ENCODE results near the gene NCAM2.

Gene NCAM2

DNA sequence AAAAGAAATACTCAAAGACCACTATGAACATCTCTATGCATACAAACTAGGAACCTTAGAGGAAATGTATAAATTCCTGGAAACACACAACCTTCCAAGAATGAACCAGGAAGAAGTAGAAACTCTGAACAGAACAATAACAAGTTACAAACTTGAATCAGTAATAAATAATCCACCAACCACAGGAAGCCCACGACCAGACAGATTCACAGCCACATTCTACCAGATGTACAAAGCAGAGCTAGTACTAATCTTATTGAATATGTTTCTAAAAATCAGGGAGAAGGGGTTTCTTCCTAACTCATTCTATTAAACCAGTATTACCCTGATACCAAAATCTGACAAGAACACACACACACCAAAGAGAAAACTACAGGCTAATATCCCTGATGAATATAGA lies 263.8 kb downstream of the NCAM2 start:
- Mint-ChIP-seq H3K27ac (no peak overlapping the region), H3K4me3 (no peak overlapping the region), H3K27me3 (ENCODE audit: low read depth) (no peaks in the 10 kb centered on the region), H3K36me3 (ENCODE audit: low read depth) (no peaks in the 10 kb centered on the region), H3K9me3 (no peaks in the 10 kb centered on the region), H3K4me1 (ENCODE audit: low read depth) (no peaks in the 10 kb centered on the region)
- no peak for DNase-seq (ENCODE audit: low spot score)

DNA sequence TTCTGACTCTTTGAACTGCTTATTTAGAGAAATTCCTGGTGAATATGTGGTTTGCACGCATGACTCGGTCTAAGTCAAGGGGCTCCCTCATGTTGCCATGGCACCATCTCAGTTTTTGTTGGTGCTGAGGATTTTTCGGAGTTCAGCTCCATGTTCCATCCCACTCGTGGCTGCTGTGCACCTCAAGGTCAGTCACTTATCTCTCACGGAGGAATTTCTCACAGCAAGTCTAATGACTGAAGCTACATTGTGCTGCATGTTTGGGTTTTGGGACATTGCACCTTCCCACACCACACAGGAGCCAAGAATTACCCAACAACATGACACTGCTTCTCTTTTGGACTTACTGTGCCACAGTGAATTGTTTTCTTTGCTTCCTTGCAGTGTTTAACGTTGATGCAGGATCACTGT lies 269.9 kb downstream of the NCAM2 start:
- Mint-ChIP-seq H3K4me3 (no peak overlapping the region), H3K27me3 (ENCODE audit: low read depth) (no peaks in the 10 kb centered on the region), H3K27ac (no peak overlapping the region), H3K36me3 (ENCODE audit: low read depth) (no peaks in the 10 kb centered on the region), H3K4me1 (ENCODE audit: low read depth) (no peaks in the 10 kb centered on the region), H3K9me3 (peaks cover 3% of the 10 kb centered on the region)
- DNase-seq (ENCODE audit: low spot score), result no peak

DNA sequence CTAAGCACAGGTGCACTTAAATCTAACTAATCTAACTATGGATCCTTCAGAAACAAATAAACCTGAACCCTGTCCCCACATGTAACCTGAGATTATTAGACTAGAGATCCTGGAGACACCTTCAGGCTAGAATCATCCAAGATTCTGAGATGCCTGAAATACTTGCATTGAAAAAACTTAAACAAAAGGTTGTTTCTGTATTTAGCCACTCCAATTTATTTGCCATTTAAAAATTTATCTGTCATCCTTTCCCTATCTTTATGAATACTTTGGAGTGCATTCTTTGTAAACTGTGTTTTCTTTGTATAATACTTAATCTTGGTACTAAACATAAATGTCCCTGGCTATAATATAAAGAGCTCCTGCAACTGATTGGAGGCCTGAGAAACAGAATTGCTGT lies 270.7 kb downstream of the NCAM2 start:
- no peaks in the 10 kb centered on the region for H3K36me3 Mint-ChIP-seq (ENCODE audit: low read depth)
- H3K27me3 Mint-ChIP-seq (ENCODE audit: low read depth), result no peaks in the 10 kb centered on the region
- no peak for DNase-seq (ENCODE audit: low spot score)
- H3K4me3 Mint-ChIP-seq, result no peak overlapping the region
- H3K9me3 Mint-ChIP-seq, result peaks cover 3% of the 10 kb centered on the region
- no peak overlapping the region for H3K27ac Mint-ChIP-seq
- no peaks in the 10 kb centered on the region for H3K4me1 Mint-ChIP-seq (ENCODE audit: low read depth)

DNA sequence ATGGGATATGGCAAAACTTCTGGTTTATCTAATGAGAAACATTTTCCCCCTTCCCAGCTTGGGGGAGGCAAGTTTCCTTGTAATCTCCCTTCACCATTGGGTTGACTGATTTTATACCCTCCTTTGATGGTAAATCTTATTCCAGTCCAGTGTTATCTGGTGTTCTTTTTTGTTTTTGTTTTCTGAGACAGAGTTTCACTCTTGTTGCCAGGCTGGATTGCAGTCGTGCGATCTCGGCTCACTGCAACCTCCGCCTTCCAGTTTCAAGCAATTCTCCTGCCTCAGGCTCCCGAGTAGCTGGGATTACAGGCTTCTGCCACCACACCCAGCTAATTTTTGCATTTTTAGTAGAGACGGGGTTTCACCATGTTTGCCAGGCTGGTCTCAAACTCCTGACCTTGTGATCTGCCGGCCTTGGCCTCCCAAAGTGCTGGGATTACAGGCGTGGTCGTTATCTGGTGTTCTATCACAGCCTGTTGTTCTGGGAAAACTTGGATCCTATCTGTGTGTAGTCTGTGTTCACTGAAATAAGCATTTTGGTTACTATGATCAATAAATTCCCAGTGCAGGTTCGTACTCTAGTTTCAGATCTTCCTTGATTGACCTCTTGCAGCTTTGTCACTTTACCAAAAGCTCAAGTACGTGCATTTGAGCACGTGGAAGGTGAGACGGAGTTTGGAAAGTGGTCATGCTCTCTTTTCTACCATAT lies 281.1 kb downstream of the NCAM2 start:
- no peak overlapping the region for H3K4me3 Mint-ChIP-seq
- no peak for DNase-seq (ENCODE audit: low spot score)
- no peaks in the 10 kb centered on the region for H3K36me3 Mint-ChIP-seq (ENCODE audit: low read depth)
- no peak overlapping the region for H3K27ac Mint-ChIP-seq
- H3K27me3 Mint-ChIP-seq (ENCODE audit: low read depth), result no peaks in the 10 kb centered on the region
- no peaks in the 10 kb centered on the region for H3K4me1 Mint-ChIP-seq (ENCODE audit: low read depth)
- no peaks in the 10 kb centered on the region for H3K9me3 Mint-ChIP-seq

DNA sequence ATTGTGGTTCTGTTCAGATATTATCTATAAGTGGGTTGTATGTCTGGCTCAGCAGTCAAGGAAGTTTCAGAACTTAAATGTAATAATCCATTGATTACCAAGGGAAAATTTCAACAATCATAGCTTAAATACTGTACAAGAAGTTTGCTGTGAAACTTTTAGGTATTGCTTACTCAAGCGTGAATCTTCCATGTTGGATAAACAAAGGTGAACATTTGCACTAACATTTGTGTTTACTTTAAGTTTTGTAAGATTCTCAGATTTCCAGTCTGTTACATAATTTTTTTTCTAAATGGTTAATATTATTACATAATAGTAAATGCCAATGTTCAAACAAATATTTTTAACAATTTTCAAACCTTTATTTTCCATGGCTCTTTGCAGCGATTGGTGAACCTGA lies 285.6 kb downstream of the NCAM2 start:
- no peak overlapping the region for H3K27ac Mint-ChIP-seq
- no peak overlapping the region for H3K4me3 Mint-ChIP-seq
- peaks cover 5% of the 10 kb centered on the region for H3K9me3 Mint-ChIP-seq
- no peaks in the 10 kb centered on the region for H3K4me1 Mint-ChIP-seq (ENCODE audit: low read depth)
- no peaks in the 10 kb centered on the region for H3K36me3 Mint-ChIP-seq (ENCODE audit: low read depth)
- DNase-seq (ENCODE audit: low spot score), result no peak
- no peaks in the 10 kb centered on the region for H3K27me3 Mint-ChIP-seq (ENCODE audit: low read depth)

DNA sequence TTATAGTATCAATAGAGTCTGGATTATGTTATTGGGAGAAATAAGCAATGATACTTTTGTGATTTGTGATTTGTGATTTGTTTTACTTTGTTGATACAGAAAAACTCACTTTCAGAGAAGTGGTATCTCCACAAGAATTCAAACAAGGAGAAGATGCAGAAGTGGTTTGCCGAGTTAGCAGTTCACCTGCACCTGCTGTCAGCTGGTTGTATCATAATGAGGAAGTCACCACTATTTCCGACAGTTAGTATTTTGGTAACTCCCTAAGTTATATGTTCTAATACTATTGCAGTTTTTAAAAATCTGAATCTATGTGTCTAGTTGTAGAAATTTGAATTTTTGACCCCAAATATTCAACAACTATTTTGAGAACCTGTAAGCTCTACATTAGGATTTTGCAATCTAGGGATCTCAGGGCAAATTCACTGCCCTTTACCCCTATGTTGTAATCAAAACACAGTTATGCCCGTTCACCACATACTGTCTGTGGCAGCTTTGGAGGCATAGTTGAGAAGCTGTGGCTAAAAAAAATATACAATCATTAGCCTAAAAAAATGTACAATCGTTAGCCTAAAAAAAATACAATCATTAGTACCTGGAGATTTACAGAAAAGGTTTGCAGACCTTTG lies 288.1 kb downstream of the NCAM2 start:
- H3K27me3 Mint-ChIP-seq (ENCODE audit: low read depth), result no peaks in the 10 kb centered on the region
- H3K9me3 Mint-ChIP-seq, result peaks cover 5% of the 10 kb centered on the region
- no peaks in the 10 kb centered on the region for H3K4me1 Mint-ChIP-seq (ENCODE audit: low read depth)
- no peak overlapping the region for H3K4me3 Mint-ChIP-seq
- no peak overlapping the region for H3K27ac Mint-ChIP-seq
- no peaks in the 10 kb centered on the region for H3K36me3 Mint-ChIP-seq (ENCODE audit: low read depth)
- no peak for DNase-seq (ENCODE audit: low spot score)

DNA sequence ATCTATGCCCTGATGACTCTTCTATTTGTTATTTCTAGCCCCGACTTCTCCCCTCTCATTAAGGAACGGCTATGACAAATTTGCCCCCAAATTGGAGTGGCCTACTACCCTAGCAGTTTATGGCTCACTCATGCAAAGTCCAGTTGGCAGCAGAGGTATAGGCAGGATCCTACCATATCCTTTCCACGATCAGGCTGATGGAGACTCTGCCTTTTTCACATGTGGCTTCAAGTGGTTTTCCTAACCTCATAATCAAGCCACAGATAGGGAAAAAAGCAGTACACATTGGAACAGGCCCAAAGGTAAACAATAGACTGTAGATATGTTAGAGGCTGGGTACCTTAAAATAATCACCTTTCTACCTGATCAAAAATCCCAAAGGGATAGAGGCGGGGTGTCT lies 292.5 kb downstream of the NCAM2 start:
- Mint-ChIP-seq H3K9me3 (peaks cover 9% of the 10 kb centered on the region), H3K27me3 (ENCODE audit: low read depth) (no peaks in the 10 kb centered on the region), H3K36me3 (ENCODE audit: low read depth) (no peaks in the 10 kb centered on the region), H3K4me3 (no peak overlapping the region), H3K4me1 (ENCODE audit: low read depth) (no peaks in the 10 kb centered on the region), H3K27ac (no peak overlapping the region)
- no peak for DNase-seq (ENCODE audit: low spot score)

DNA sequence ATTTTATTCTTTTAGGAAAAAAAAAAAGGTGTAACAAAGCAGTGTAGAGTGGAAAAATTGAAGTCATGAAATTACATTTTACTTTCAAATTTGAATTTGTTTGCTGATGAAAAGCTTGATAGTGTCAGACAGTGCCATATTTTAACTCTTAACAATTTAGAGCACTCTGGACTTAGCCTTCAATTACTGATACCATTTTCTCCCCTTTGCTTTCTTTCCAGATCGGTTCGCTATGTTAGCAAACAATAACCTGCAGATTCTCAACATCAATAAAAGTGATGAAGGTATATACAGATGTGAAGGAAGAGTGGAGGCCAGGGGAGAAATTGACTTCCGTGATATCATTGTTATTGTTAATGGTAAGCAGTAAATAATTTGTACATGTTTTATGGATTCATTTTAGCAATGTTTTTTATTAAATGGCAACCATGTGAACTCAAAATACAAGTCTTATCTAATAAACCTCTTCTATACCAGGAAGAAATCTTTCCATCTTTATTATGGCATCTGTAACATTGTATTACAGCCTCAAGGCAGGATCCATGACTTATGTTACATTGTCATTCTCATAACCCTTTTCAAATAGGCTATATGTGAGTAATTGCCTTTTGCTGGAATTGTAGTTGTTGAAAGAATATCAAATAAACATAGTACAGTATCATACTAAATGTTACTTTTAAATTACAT lies 293.8 kb downstream of the NCAM2 start:
- Mint-ChIP-seq H3K27ac (no peak overlapping the region), H3K27me3 (ENCODE audit: low read depth) (no peaks in the 10 kb centered on the region), H3K4me3 (no peak overlapping the region), H3K9me3 (peaks cover 7% of the 10 kb centered on the region), H3K4me1 (ENCODE audit: low read depth) (no peaks in the 10 kb centered on the region), H3K36me3 (ENCODE audit: low read depth) (no peaks in the 10 kb centered on the region)
- no peak for DNase-seq (ENCODE audit: low spot score)

DNA sequence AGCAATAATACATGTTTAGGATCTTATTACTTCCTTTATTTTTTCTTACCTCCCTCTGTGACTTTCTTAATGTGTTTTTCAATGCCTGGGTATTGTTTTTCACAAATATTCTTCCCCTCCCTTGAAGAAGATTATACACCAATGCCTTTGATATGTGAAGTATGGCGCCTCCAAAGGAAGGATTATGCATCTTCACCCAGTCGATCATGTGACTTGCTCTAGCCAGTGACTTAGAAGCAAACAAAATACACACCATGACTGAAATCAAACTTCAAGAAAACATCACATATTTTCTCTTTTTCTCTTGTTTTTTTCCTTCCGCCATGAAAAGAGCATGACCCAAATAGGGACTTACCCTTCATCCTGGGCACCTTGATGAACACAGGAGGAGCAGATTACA lies 297.1 kb downstream of the NCAM2 start:
- no peak for DNase-seq (ENCODE audit: low spot score)
- H3K9me3 Mint-ChIP-seq, result peaks cover 7% of the 10 kb centered on the region
- H3K4me3 Mint-ChIP-seq, result no peak overlapping the region
- no peaks in the 10 kb centered on the region for H3K4me1 Mint-ChIP-seq (ENCODE audit: low read depth)
- H3K27ac Mint-ChIP-seq, result no peak overlapping the region
- H3K27me3 Mint-ChIP-seq (ENCODE audit: low read depth), result no peaks in the 10 kb centered on the region
- no peaks in the 10 kb centered on the region for H3K36me3 Mint-ChIP-seq (ENCODE audit: low read depth)

DNA sequence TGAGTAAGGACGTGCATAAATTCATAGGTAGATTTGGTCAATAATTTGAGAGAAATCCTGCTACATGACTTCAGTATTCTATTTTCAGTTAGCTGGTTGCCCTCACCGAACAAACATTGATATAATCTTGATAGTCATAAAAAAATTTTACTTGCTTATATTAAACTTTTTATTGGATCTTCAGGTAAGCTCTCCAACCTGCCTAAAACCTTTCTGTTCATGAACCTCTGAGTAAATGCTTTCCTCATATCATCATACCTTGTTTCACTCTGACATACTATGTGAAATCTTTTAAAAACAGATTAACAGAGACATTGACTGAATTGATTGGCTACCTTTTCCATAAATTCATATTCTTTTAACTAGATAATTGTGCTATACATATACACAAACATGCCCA lies 299.0 kb downstream of the NCAM2 start:
- Mint-ChIP-seq H3K4me3 (no peak overlapping the region), H3K27ac (no peak overlapping the region), H3K36me3 (ENCODE audit: low read depth) (no peaks in the 10 kb centered on the region), H3K4me1 (ENCODE audit: low read depth) (no peaks in the 10 kb centered on the region), H3K9me3 (peaks cover 8% of the 10 kb centered on the region), H3K27me3 (ENCODE audit: low read depth) (no peaks in the 10 kb centered on the region)
- DNase-seq (ENCODE audit: low spot score), result no peak

DNA sequence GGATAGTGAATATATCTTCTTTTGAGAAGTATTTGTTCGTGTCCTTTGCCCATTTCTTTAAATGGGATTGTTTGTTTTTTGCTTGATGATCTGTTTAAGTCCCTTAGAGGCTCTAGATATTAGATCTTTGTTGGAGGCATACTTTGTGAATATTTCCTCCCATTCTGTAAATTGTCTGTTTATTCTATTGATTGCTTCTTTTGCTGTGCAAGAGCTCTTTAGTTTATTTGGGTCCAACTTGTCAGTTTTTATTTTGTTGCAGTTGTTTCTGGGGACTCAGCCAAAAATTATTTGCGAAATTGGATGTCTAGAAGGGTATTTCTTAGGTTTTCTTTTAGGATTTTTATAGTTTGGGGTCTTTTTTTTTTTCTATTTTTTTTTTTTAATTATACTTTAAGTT lies 302.8 kb downstream of the NCAM2 start:
- no peak for DNase-seq (ENCODE audit: low spot score)
- Mint-ChIP-seq H3K27me3 (ENCODE audit: low read depth) (no peaks in the 10 kb centered on the region), H3K4me3 (no peak overlapping the region), H3K4me1 (ENCODE audit: low read depth) (no peaks in the 10 kb centered on the region), H3K36me3 (ENCODE audit: low read depth) (no peaks in the 10 kb centered on the region), H3K9me3 (peaks cover 10% of the 10 kb centered on the region), H3K27ac (no peak overlapping the region)

DNA sequence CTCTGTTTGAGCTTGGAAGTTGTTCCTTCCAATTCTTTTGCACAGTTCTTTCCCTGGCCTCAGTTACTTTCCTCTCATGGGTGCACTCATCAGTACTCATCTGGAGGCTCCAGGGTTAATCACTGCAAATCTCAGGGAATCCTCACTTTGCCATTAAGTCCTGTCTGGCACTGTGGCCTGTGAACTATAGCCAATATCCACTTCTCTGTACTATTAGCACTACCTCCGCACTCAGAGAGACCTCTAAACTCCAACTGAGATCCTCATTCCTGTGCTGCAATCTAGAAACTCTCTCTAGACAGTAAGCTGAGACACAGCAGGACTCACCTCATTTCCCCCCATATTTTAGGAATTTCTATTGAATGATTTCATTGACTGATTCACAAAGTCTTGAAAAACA lies 311.3 kb downstream of the NCAM2 start:
- DNase-seq (ENCODE audit: low spot score), result no peak
- H3K9me3 Mint-ChIP-seq, result no peaks in the 10 kb centered on the region
- H3K4me1 Mint-ChIP-seq (ENCODE audit: low read depth), result no peaks in the 10 kb centered on the region
- no peaks in the 10 kb centered on the region for H3K27me3 Mint-ChIP-seq (ENCODE audit: low read depth)
- no peaks in the 10 kb centered on the region for H3K36me3 Mint-ChIP-seq (ENCODE audit: low read depth)
- no peak overlapping the region for H3K27ac Mint-ChIP-seq
- no peak overlapping the region for H3K4me3 Mint-ChIP-seq

DNA sequence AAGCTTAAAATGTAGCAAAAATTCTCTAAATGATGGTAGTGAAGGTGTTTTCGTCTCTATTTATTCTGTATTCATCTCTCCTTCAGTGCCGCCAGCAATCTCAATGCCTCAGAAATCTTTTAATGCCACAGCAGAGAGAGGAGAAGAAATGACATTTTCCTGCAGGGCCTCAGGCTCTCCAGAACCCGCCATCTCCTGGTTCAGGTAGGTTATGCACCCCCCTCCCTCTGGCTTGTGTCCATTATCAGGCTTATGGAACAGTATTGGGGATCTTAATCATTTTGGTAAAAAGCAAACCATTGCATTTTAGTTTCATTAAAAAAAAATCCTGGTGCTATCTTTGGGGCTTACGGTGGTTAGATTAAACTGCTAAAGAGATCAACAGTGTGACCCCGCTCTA lies 326.1 kb downstream of the NCAM2 start:
- H3K9me3 Mint-ChIP-seq, result peaks cover 9% of the 10 kb centered on the region
- no peaks in the 10 kb centered on the region for H3K27me3 Mint-ChIP-seq (ENCODE audit: low read depth)
- no peak overlapping the region for H3K27ac Mint-ChIP-seq
- no peak overlapping the region for H3K4me3 Mint-ChIP-seq
- no peak for DNase-seq (ENCODE audit: low spot score)
- no peaks in the 10 kb centered on the region for H3K36me3 Mint-ChIP-seq (ENCODE audit: low read depth)
- H3K4me1 Mint-ChIP-seq (ENCODE audit: low read depth), result no peaks in the 10 kb centered on the region

DNA sequence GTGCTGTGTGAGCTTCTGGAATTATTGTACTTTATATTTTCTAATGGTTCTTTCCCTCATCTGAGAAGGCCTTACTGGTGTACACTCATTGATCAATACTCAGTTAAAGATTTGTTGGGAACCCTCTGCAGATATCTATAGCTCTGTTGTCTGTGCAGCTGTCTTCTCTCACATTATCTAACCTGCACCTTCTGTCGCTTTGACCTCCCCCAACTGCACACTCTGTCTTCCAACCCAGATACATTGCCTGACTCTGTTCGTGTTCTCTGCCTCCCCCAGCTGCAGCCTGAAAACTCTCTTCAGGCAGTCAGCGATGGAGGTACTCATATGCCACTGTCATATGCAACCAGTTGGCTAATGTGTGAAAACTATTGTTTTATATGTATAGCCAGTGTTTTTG lies 334.3 kb downstream of the NCAM2 start:
- Mint-ChIP-seq H3K27ac (no peak overlapping the region), H3K36me3 (ENCODE audit: low read depth) (no peaks in the 10 kb centered on the region), H3K27me3 (ENCODE audit: low read depth) (no peaks in the 10 kb centered on the region), H3K4me3 (no peak overlapping the region), H3K9me3 (no peaks in the 10 kb centered on the region), H3K4me1 (ENCODE audit: low read depth) (no peaks in the 10 kb centered on the region)
- DNase-seq (ENCODE audit: low spot score), result no peak

All from T-helper 2 cell treated with Interferon-gamma antibody and Interleukin-4, amounts not matched to agents 5 μg/mL and 100 μg/mL, for 36 hours (primary cell).